NT2/D1 (cell line): Measurements from ENCODE around the gene DLX1.
A peak's percentile ranks its signal among the peaks of the same experiment; 100 is the strongest.

ENCODE experiments used
- DNase-seq: peaks from one replicate; pipeline ENCODE4 v3.0.0-alpha.2; 2011; ENCODE audit warnings: low read depth, low spot score
- H3K27me3 ChIP-seq: 2 replicates; pipeline ENCODE4 v1.6.0; 2011; ENCODE audit warnings: mild to moderate bottlenecking; ENCODE audit not compliant: insufficient read length, insufficient read depth
- H3K36me3 ChIP-seq: 2 replicates; pipeline ENCODE4 v1.6.1; 2011; ENCODE audit warnings: mild to moderate bottlenecking, low read length, mixed read lengths; ENCODE audit not compliant: insufficient read depth, insufficient read length
- H3K4me1 ChIP-seq: 2 replicates; pipeline ENCODE4 v1.5.1; 2011; ENCODE audit not compliant: insufficient read depth, insufficient read length
- H3K4me3 ChIP-seq: 2 replicates; pipeline ENCODE4 v1.5.1; 2011; ENCODE audit warnings: low read depth; ENCODE audit not compliant: insufficient read length
- H3K9ac ChIP-seq: 2 replicates; pipeline ENCODE4 v1.6.0; 2011; ENCODE audit warnings: low read depth; ENCODE audit not compliant: insufficient read length
- H3K9me3 ChIP-seq: 2 replicates; pipeline ENCODE4 v1.5.1; 2011; ENCODE audit warnings: mild to moderate bottlenecking, low read length; ENCODE audit not compliant: insufficient read depth
- SUZ12 ChIP-seq: IDR thresholded peaks from 2 replicates; pipeline ENCODE4 v1.6.1; 2011; ENCODE audit not compliant: insufficient read length, insufficient read depth; ENCODE audit errors: extremely low read depth
- YY1 ChIP-seq: IDR thresholded peaks from 2 replicates; pipeline ENCODE4 v1.6.1; 2011; ENCODE audit not compliant: insufficient read length, insufficient read depth
- ZNF274 ChIP-seq: IDR thresholded peaks from 2 replicates; pipeline ENCODE4 v1.6.1; 2011; ENCODE audit warnings: mild to moderate bottlenecking, low read depth, low read length

Gene DLX1

GRCh38 chr2:172098650-172099471 lies 13.6 kb downstream of the DLX1 start:
- Histone ChIP-seq H3K4me3 (peak overlapping the region; percentile 19), H3K4me1 (peaks cover 17% of the 10 kb centered on the region), H3K9ac (peak overlapping the region; percentile 38), H3K27me3 (peaks cover 97% of the 10 kb centered on the region), H3K9me3 (no peaks in the 10 kb centered on the region), H3K36me3 (no peaks in the 10 kb centered on the region)
- DNase-seq: no peak
- no peak for TF ChIP-seq YY1
- no peak for TF ChIP-seq SUZ12
- no peak for TF ChIP-seq ZNF274

- no peak for TF ChIP-seq YY1
- no peak for TF ChIP-seq ZNF274
- TF ChIP-seq SUZ12: no peak
- peaks cover 92% of the 10 kb centered on the region for H3K27me3 ChIP-seq
Measured at GRCh38 chr2:172099472-172100079, 14.3 kb downstream of the DLX1 start.

GRCh38 chr2:172100080-172100934 lies 15.0 kb downstream of the DLX1 start:
- peaks cover 91% of the 10 kb centered on the region for H3K27me3 ChIP-seq
- H3K36me3 ChIP-seq: no peaks in the 10 kb centered on the region
- DNase-seq: no peak
- H3K9me3 ChIP-seq: no peaks in the 10 kb centered on the region
- H3K9ac ChIP-seq: peak overlapping the region; percentile 61
- peaks cover 11% of the 10 kb centered on the region for H3K4me1 ChIP-seq
- H3K4me3 ChIP-seq: peak overlapping the region; percentile 45
- TF ChIP-seq YY1 (no peak), SUZ12 (no peak), ZNF274 (no peak)

More at GRCh38 chr2:172099472-172100079, 14.3 kb downstream of the DLX1 start:
- H3K9me3 ChIP-seq: no peaks in the 10 kb centered on the region
- H3K36me3 ChIP-seq: no peaks in the 10 kb centered on the region
- no peak for DNase-seq
- H3K9ac ChIP-seq: no peak overlapping the region
- peak overlapping the region; percentile 19 for H3K4me3 ChIP-seq
- peaks cover 13% of the 10 kb centered on the region for H3K4me1 ChIP-seq

GRCh38 chr2:172100935-172101820 lies 15.9 kb downstream of the DLX1 start:
- Histone ChIP-seq H3K27me3 (peaks cover 91% of the 10 kb centered on the region), H3K4me3 (peak overlapping the region; percentile 45)

GRCh38 chr2:172101821-172102390 lies 16.6 kb downstream of the DLX1 start:
- peak overlapping the region; percentile 59 for H3K9ac ChIP-seq
- peak overlapping the region; percentile 45 for H3K4me3 ChIP-seq
- no peak for TF ChIP-seq ZNF274
- H3K4me1 ChIP-seq: peaks cover 10% of the 10 kb centered on the region
- no peaks in the 10 kb centered on the region for H3K9me3 ChIP-seq
- H3K27me3 ChIP-seq: peaks cover 92% of the 10 kb centered on the region
- no peak for DNase-seq
- no peaks in the 10 kb centered on the region for H3K36me3 ChIP-seq

More at GRCh38 chr2:172100935-172101820, 15.9 kb downstream of the DLX1 start:
- DNase-seq: no peak
- Histone ChIP-seq H3K9ac (peak overlapping the region; percentile 59), H3K36me3 (no peaks in the 10 kb centered on the region), H3K4me1 (peaks cover 14% of the 10 kb centered on the region), H3K9me3 (no peaks in the 10 kb centered on the region)
- peak; percentile 62 for TF ChIP-seq SUZ12
- TF ChIP-seq ZNF274: no peak

GRCh38 chr2:172102391-172103359 lies 17.4 kb downstream of the DLX1 start, which contains the start of gene DLX2:
Gene DLX2 (minus strand): TSS chr2:172102900. CDS start chr2:172102538, 362 bp downstream.
- peak within 1 kb of the TSS; percentile 59 for H3K9ac ChIP-seq
- peaks cover 91% of the 10 kb centered on the region for H3K27me3 ChIP-seq
- peaks cover 10% of the 10 kb centered on the region for H3K4me1 ChIP-seq
- peak within 1 kb of the TSS; percentile 45 for H3K4me3 ChIP-seq
- H3K36me3 ChIP-seq: no peaks in the 10 kb centered on the region
- DNase-seq: peak; percentile 90
- no peaks in the 10 kb centered on the region for H3K9me3 ChIP-seq
- TF ChIP-seq YY1 (no peak), SUZ12 (no peak), ZNF274 (no peak)
